ENCODE measurements around the gene KCNA10. TPM values are rescaled to one million over a fixed set of nuclear protein-coding genes. Genes with fewer than 3 reads are reported as not detected.

Gene KCNA10
- total and polyA plus RNA-seq, 2 donors (not counting 3 experiments of a cell fraction or from before 2014, with no cell fraction given): not detected

DNA sequence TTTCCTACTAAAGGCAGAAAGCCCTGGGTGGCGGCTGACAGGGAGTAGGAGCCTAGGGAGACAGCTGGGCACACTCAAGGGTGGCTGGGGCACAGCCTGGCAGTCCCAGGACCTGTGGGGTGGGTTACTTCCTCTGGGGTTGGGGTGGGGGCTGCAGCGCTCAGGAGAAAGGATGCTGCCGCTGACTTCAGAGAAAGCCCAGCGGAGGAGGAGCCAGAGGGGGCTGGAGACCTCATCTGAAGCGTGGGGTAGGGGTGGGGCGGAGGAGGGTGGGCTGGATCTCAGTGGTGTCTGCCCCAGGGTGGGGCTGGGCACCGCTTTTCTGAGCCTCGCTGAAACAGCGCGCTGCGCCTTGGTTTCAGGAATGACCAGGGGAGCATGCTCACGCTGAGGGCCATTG is 30.8 kb downstream of the KCNA10 start:
- DNase-seq (ENCODE audit: low read depth, low spot score) (no peak), FAIRE-seq (no peak)
- no peaks in the 10 kb centered on the region for H3K36me3 ChIP-seq (ENCODE audit: control insufficient read depth in 2 of 2, extremely low read depth in 1 of 2, insufficient read depth in 2 of 2, low read length in 2 of 2)
- H3K9me3 ChIP-seq (replicated peaks; ENCODE audit: control insufficient read depth, insufficient read depth, low read length): no peaks in the 10 kb centered on the region
- H3K9ac ChIP-seq (replicated peaks; ENCODE audit: extremely low read depth, insufficient read depth, low read length): no peak overlapping the region
- H3K27me3 ChIP-seq (ENCODE audit: control insufficient read depth in 2 of 2, insufficient read depth in 2 of 2, low read length in 2 of 2): no peaks in the 10 kb centered on the region
- BruUV-seq (replicated peaks): no TSS peak
- H3K9me1 ChIP-seq (replicated peaks; ENCODE audit: control insufficient read depth, extremely low read depth, insufficient read depth, low read length): no peaks in the 10 kb centered on the region
- H3K4me3 ChIP-seq (replicated peaks in 1 of 3; ENCODE audit: insufficient read depth in 1 of 3, low read depth in 1 of 3, low read length in 3 of 3): no peak overlapping the region
- intact Hi-C loops (cut with micrococcal nuclease): no loop called here
- H3K79me2 ChIP-seq (ENCODE audit: control insufficient read depth, insufficient read depth, low read length): no peaks in the 10 kb centered on the region
- CTCF ChIA-PET: interaction anchor here (1.1 kb wide), 1 partner anchor 10 kb away, joined by 3 read pairs; no protein-coding TSS in a partner anchor
- H3K27ac ChIP-seq (ENCODE audit: insufficient read depth, low read depth, low read length): no peak overlapping the region
- no peak for TF ChIP-seq MYC (IDR thresholded peaks at IDR 0.05; ENCODE audit: low read depth, low read length)
- TF ChIP-seq, protein P1, sequence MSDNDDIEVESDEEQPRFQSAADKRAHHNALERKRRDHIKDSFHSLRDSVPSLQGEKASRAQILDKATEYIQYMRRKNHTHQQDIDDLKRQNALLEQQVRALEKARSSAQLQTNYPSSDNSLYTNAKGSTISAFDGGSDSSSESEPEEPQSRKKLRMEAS (IDR thresholded peaks at IDR 0.05; ENCODE audit: insufficient read depth, insufficient read length): no peak
- TF ChIP-seq JUN (IDR thresholded peaks at IDR 0.05; ENCODE audit: borderline replicate concordance, insufficient read depth, insufficient read length, low read depth): no peak
- H2AFZ ChIP-seq (ENCODE audit: low read depth, low read length): no peak overlapping the region
- no peaks in the 10 kb centered on the region for H3K4me1 ChIP-seq (ENCODE audit: control insufficient read depth, extremely low read depth, insufficient read depth, low read length)
- H4K20me1 ChIP-seq (replicated peaks; ENCODE audit: control insufficient read depth, extremely low read depth, insufficient read depth, low read length): no peaks in the 10 kb centered on the region
- POLR2A ChIA-PET: no interaction called here
- dilution Hi-C loops (cut with MboI; ENCODE audit: extremely low pct_ligation_motif_present, low sequenced_read_pairs): no loop called here
- H3K4me2 ChIP-seq (ENCODE audit: insufficient read depth, low read length): no peak overlapping the region

DNA sequence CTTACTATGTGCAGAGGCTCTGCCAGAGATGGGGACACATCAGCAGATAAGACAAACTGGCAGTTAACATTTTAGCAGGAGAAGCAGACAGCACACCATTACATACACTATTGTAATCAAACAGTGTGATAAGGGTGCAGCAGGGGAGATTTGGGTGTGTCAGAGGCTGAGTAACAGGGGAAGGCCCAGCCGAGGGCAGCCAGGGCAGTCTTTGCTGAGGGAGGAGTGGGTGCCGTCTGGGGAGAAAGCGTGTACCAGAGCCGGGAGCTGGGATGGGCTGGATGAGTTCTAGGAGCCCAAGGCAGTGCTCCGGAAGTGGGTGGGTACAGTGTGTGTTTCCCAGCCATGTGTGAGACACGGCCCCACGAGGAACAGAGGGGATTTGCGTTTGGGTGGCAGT is 31.2 kb downstream of the KCNA10 start:
- no peak for DNase-seq (ENCODE audit: low read depth, low spot score)
- no peak overlapping the region for H3K27ac ChIP-seq (ENCODE audit: insufficient read depth, low read depth, low read length)
- H4K20me1 ChIP-seq (replicated peaks; ENCODE audit: control insufficient read depth, extremely low read depth, insufficient read depth, low read length): no peaks in the 10 kb centered on the region
- H3K4me3 ChIP-seq (replicated peaks in 1 of 3; ENCODE audit: insufficient read depth in 1 of 3, low read depth in 1 of 3, low read length in 3 of 3): no peak overlapping the region
- ChIA-PET POLR2A (no interaction called here), CTCF (interaction anchor here (1.1 kb wide), 1 partner anchor 10 kb away, joined by 3 read pairs; no protein-coding TSS in a partner anchor)
- no peak for TF ChIP-seq POLR2A (IDR thresholded peaks at IDR 0.05; ENCODE audit: low read depth, low read length)
- no peak for TF ChIP-seq MYC (IDR thresholded peaks at IDR 0.05; ENCODE audit: low read depth, low read length)
- no peak for TF ChIP-seq JUN (IDR thresholded peaks at IDR 0.05; ENCODE audit: borderline replicate concordance, insufficient read depth, insufficient read length, low read depth)
- TF ChIP-seq, protein P1 (IDR thresholded peaks at IDR 0.05; ENCODE audit: insufficient read depth, insufficient read length): no peak
- no peak for TF ChIP-seq GATA2 (IDR thresholded peaks at IDR 0.05; ENCODE audit: insufficient read depth, insufficient read length, low read depth, low read length)
- TF ChIP-seq EZH2 (IDR thresholded peaks at IDR 0.05; ENCODE audit: borderline replicate concordance, low read depth, low read length, severe bottlenecking): no peak
- TF ChIP-seq, protein P2, sequence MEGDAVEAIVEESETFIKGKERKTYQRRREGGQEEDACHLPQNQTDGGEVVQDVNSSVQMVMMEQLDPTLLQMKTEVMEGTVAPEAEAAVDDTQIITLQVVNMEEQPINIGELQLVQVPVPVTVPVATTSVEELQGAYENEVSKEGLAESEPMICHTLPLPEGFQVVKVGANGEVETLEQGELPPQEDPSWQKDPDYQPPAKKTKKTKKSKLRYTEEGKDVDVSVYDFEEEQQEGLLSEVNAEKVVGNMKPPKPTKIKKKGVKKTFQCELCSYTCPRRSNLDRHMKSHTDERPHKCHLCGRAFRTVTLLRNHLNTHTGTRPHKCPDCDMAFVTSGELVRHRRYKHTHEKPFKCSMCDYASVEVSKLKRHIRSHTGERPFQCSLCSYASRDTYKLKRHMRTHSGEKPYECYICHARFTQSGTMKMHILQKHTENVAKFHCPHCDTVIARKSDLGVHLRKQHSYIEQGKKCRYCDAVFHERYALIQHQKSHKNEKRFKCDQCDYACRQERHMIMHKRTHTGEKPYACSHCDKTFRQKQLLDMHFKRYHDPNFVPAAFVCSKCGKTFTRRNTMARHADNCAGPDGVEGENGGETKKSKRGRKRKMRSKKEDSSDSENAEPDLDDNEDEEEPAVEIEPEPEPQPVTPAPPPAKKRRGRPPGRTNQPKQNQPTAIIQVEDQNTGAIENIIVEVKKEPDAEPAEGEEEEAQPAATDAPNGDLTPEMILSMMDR (IDR thresholded peaks at IDR 0.05; ENCODE audit: extremely low read depth in 1 of 2, insufficient read depth in 1 of 2, low read depth in 1 of 2, low read length in 2 of 2): no peak
- no peak for TF ChIP-seq POLR2AphosphoS5 (IDR thresholded peaks at IDR 0.05; ENCODE audit: insufficient read depth, low read depth, low read length)
- TF ChIP-seq FOS (IDR thresholded peaks at IDR 0.05; ENCODE audit: borderline replicate concordance, insufficient read depth, low read length): no peak
- no peaks in the 10 kb centered on the region for H3K36me3 ChIP-seq (ENCODE audit: control insufficient read depth in 2 of 2, extremely low read depth in 1 of 2, insufficient read depth in 2 of 2, low read length in 2 of 2)
- FAIRE-seq: no peak
- dilution Hi-C loops (cut with MboI; ENCODE audit: extremely low pct_ligation_motif_present, low sequenced_read_pairs) (no loop called here), intact Hi-C loops (cut with micrococcal nuclease) (no loop called here)
- BruUV-seq (replicated peaks): no TSS peak
- no peaks in the 10 kb centered on the region for H3K9me3 ChIP-seq (replicated peaks; ENCODE audit: control insufficient read depth, insufficient read depth, low read length)
- H3K9me1 ChIP-seq (replicated peaks; ENCODE audit: control insufficient read depth, extremely low read depth, insufficient read depth, low read length): no peaks in the 10 kb centered on the region
- H3K9ac ChIP-seq (replicated peaks; ENCODE audit: extremely low read depth, insufficient read depth, low read length): no peak overlapping the region
- H3K79me2 ChIP-seq (ENCODE audit: control insufficient read depth, insufficient read depth, low read length): no peaks in the 10 kb centered on the region
- H2AFZ ChIP-seq (ENCODE audit: low read depth, low read length): no peak overlapping the region
- no peak overlapping the region for H3K4me2 ChIP-seq (ENCODE audit: insufficient read depth, low read length)
- no peaks in the 10 kb centered on the region for H3K4me1 ChIP-seq (ENCODE audit: control insufficient read depth, extremely low read depth, insufficient read depth, low read length)
- H3K27me3 ChIP-seq (ENCODE audit: control insufficient read depth in 2 of 2, insufficient read depth in 2 of 2, low read length in 2 of 2): no peaks in the 10 kb centered on the region
